Common myeloid progenitor, CD34-positive (primary cell): Measurements from ENCODE around the gene MYRFL.
A peak's percentile ranks its signal among the peaks of the same experiment; 100 is the strongest.

Experiments
- CTCF ChIA-PET: fragments of 350-600 bp; sonication (Branson Sonifier 250); formaldehyde crosslinking; loops from one replicate; lab custom pipeline; 2021; ENCODE audit warnings: antibody characterized with exemption; lab: Charles Lee
- POLR2A ChIA-PET: fragments of 350-600 bp; sonication (Branson Sonifier 250); formaldehyde crosslinking; loops from one replicate; lab custom pipeline; 2021; ENCODE audit warnings: antibody characterized with exemption; lab: Charles Lee
- DNase-seq, 3 donors: peaks; one replicate each; pipeline versions ENCODE4 v3.0.0 to v3.0.0-alpha.2; 2013
- H3K27ac ChIP-seq, 2 experiments: 1 replicate in 1 of 2; 2 replicates in 1 of 2; pipeline ENCODE4 v1.7.0; 2013; ENCODE audit warnings: inconsistent platforms in 2 of 2, low read length in 2 of 2, mild to moderate bottlenecking in 2 of 2, low read depth in 1 of 2, moderate library complexity in 1 of 2; ENCODE audit not compliant: severe bottlenecking in 2 of 2, insufficient read depth in 1 of 2, poor library complexity in 1 of 2
- H3K27me3 ChIP-seq, 5 experiments: replicated peaks in 2 of 5; 1 replicate in 3 of 5; 2 replicates in 2 of 5; pipeline versions ENCODE4 v1.6.1 to v1.7.0; 2013; ENCODE audit warnings: low read length in 4 of 5, mild to moderate bottlenecking in 2 of 5, moderate library complexity in 2 of 5, inconsistent platforms in 1 of 5; ENCODE audit not compliant: insufficient read depth in 5 of 5, control insufficient read depth in 4 of 5
- H3K36me3 ChIP-seq, 4 experiments: 1 replicate in 2 of 4; 2 replicates in 2 of 4; pipeline versions ENCODE4 v1.6.1 to v1.7.0; 2013; ENCODE audit warnings: low read length in 3 of 4, control low read depth in 1 of 4, mild to moderate bottlenecking in 1 of 4; ENCODE audit not compliant: control insufficient read depth in 4 of 4, insufficient read depth in 4 of 4
- H3K4me1 ChIP-seq, 4 experiments: 1 replicate in 3 of 4; 2 replicates in 1 of 4; pipeline versions ENCODE4 v1.6.1 to v1.7.1; 2013; ENCODE audit warnings: low read length in 3 of 4, mild to moderate bottlenecking in 3 of 4, control low read depth in 1 of 4, inconsistent platforms in 1 of 4, moderate library complexity in 1 of 4; ENCODE audit not compliant: control insufficient read depth in 4 of 4, insufficient read depth in 4 of 4; ENCODE audit errors: control extremely low read depth in 1 of 4
- H3K4me3 ChIP-seq, 7 experiments: 1 replicate in 4 of 7; 2 replicates in 3 of 7; pipeline versions ENCODE4 v1.5.1 to v1.7.0; 2013; ENCODE audit warnings: mild to moderate bottlenecking in 7 of 7, low read length in 6 of 7, moderate library complexity in 6 of 7, inconsistent platforms in 2 of 7, low read depth in 2 of 7, control low read depth in 1 of 7; ENCODE audit not compliant: insufficient read depth in 4 of 7, control insufficient read depth in 1 of 7; ENCODE audit errors: extremely low read depth in 1 of 7
- H3K9me3 ChIP-seq, 5 experiments: 1 replicate in 4 of 5; 2 replicates in 1 of 5; pipeline versions ENCODE4 v1.6.1 to v1.7.1; 2013; ENCODE audit warnings: low read length in 4 of 5, mild to moderate bottlenecking in 2 of 5, inconsistent platforms in 1 of 5, low read depth in 1 of 5, moderate library complexity in 1 of 5; ENCODE audit not compliant: control insufficient read depth in 4 of 5, insufficient read depth in 2 of 5; ENCODE audit errors: control extremely low read depth in 1 of 5
- WGBS: methylation state at CpG from one replicate; pipeline ENCODE4 v1.1.5; 2013; ENCODE audit not compliant: insufficient coverage; 5-methylcytosine and 5-hydroxymethylcytosine counted together

The MYRFL gene

GRCh38 chr12:69922999-69923398 is 98.0 kb downstream of the MYRFL start:
- H3K36me3 ChIP-seq = no peaks in the 10 kb centered on the region
- H3K4me1 ChIP-seq = peaks cover 5 to 19% (median 10%) of the 10 kb centered on the region in 4 experiments
- H3K9me3 ChIP-seq = peaks cover 0 to 4% (median 0%) of the 10 kb centered on the region in 5 experiments
- no peak overlapping the region for H3K4me3 ChIP-seq
- H3K27me3 ChIP-seq = no peaks in the 10 kb centered on the region
- no peak overlapping the region for H3K27ac ChIP-seq
- ChIA-PET POLR2A (interaction anchor here (1.2 kb wide), 1 partner anchor 31 kb away, joined by 3 read pairs; no protein-coding TSS in a partner anchor), CTCF (no interaction called here)
- peak in 2 of 3 donors; percentile 17 to 28 for DNase-seq

GRCh38 chr12:69925291-69925690 is 100.3 kb downstream of the MYRFL start:
- Histone ChIP-seq H3K9me3 (no peaks in the 10 kb centered on the region), H3K27me3 (no peaks in the 10 kb centered on the region), H3K4me1 (peaks cover 7 to 28% (median 13%) of the 10 kb centered on the region in 4 experiments), H3K36me3 (no peaks in the 10 kb centered on the region), H3K27ac (no peak overlapping the region), H3K4me3 (no peak overlapping the region)
- ChIA-PET POLR2A (no interaction called here), CTCF (no interaction called here)
- DNase-seq = no peak
- 79% methylated on average over 2 of the region's 2 CpGs for WGBS

- Histone ChIP-seq H3K27ac (peak overlapping the region; percentile 19 to 20), H3K4me3 (peak overlapping the region in 1 of 7 experiments; percentile 13), H3K4me1 (peaks cover 7 to 28% (median 13%) of the 10 kb centered on the region in 4 experiments), H3K9me3 (no peaks in the 10 kb centered on the region), H3K36me3 (no peaks in the 10 kb centered on the region), H3K27me3 (no peaks in the 10 kb centered on the region)
- 8% methylated on average over 3 of the region's 4 CpGs for WGBS
- POLR2A ChIA-PET = no interaction called here
- CTCF ChIA-PET = interaction anchor here (1.3 kb wide), 1 partner anchor 23 kb away, joined by 3 read pairs; no protein-coding TSS in a partner anchor
- peak in 2 of 3 donors; percentile 42 to 55 for DNase-seq
Observed at GRCh38 chr12:69927164-69927563, 102.1 kb downstream of the MYRFL start.

GRCh38 chr12:69929125-69929524 is 104.1 kb downstream of the MYRFL start:
- no peak overlapping the region for H3K4me3 ChIP-seq
- WGBS = 100% methylated on average over 2 of the region's 2 CpGs
- DNase-seq = no peak
- H3K9me3 ChIP-seq = no peaks in the 10 kb centered on the region
- H3K4me1 ChIP-seq = peaks cover 7 to 28% (median 13%) of the 10 kb centered on the region in 4 experiments
- no peak overlapping the region for H3K27ac ChIP-seq
- CTCF ChIA-PET = interaction anchor here (1.2 to 2.0 kb wide), 3 partner anchors 10 to 28 kb away, joined by 3 to 8 read pairs (median 5); no protein-coding TSS in a partner anchor
- H3K36me3 ChIP-seq = no peaks in the 10 kb centered on the region
- POLR2A ChIA-PET = no interaction called here
- no peaks in the 10 kb centered on the region for H3K27me3 ChIP-seq

- no peak overlapping the region for H3K4me3 ChIP-seq
- ChIA-PET POLR2A (no interaction called here), CTCF (interaction anchor here (1.2 to 2.0 kb wide), 3 partner anchors 10 to 29 kb away, joined by 3 to 8 read pairs (median 5); no protein-coding TSS in a partner anchor)
- H3K36me3 ChIP-seq = no peaks in the 10 kb centered on the region
- H3K9me3 ChIP-seq = no peaks in the 10 kb centered on the region
- 100% methylated on average over 1 of the region's 3 CpGs for WGBS
- H3K27me3 ChIP-seq = no peaks in the 10 kb centered on the region
- DNase-seq = no peak
- H3K27ac ChIP-seq = no peak overlapping the region
- peaks cover 7 to 28% (median 13%) of the 10 kb centered on the region in 4 experiments for H3K4me1 ChIP-seq
Observed at GRCh38 chr12:69929531-69929930, 104.5 kb downstream of the MYRFL start.

- WGBS = 60% methylated on average over 1 of the region's 2 CpGs
- CTCF ChIA-PET = no interaction called here
- no peaks in the 10 kb centered on the region for H3K27me3 ChIP-seq
- no peak overlapping the region for H3K4me3 ChIP-seq
- H3K27ac ChIP-seq = no peak overlapping the region
- no peak for DNase-seq
- POLR2A ChIA-PET = no interaction called here
- H3K9me3 ChIP-seq = no peaks in the 10 kb centered on the region
- H3K36me3 ChIP-seq = no peaks in the 10 kb centered on the region
- peaks cover 5 to 19% (median 9%) of the 10 kb centered on the region in 4 experiments for H3K4me1 ChIP-seq
Observed at GRCh38 chr12:69931569-69931968, 106.5 kb downstream of the MYRFL start.

- no peak for DNase-seq
- WGBS = no CpG with 5 or more reads among the region's 2 CpGs
- no peaks in the 10 kb centered on the region for H3K27me3 ChIP-seq
- no peaks in the 10 kb centered on the region for H3K36me3 ChIP-seq
- H3K9me3 ChIP-seq = no peaks in the 10 kb centered on the region
- ChIA-PET CTCF (no interaction called here), POLR2A (no interaction called here)
- H3K4me1 ChIP-seq = peaks cover 5 to 17% (median 9%) of the 10 kb centered on the region in 4 experiments
- H3K27ac ChIP-seq = no peak overlapping the region
- no peak overlapping the region for H3K4me3 ChIP-seq
Observed at GRCh38 chr12:69932154-69932553, 107.1 kb downstream of the MYRFL start.
